T-helper 2 cell (primary cell): ENCODE data around the gene AZIN2.
"Not testable (repeated sequence)": the region's sequence is repeated elsewhere in the genome, so short reads cannot be mapped to it uniquely, and the experiment has no call there.

Source experiments
- DNase-seq, 5 experiments: peaks; one replicate each; pipeline versions ENCODE4 v3.0.0 to v3.0.0-alpha.2; 2012 to 2022

AZIN2 gene

GRCh38 chr1:33096363-33097005 lies 15.5 kb downstream of the AZIN2 start:
- no peak for DNase-seq

- DNase-seq: no peak
These were observed 16.2 kb downstream of the AZIN2 start for GRCh38 chr1:33097137-33097611.

- DNase-seq: peak in 1 of 5 experiments; percentile 34
These were observed 16.8 kb downstream of the AZIN2 start for GRCh38 chr1:33097762-33098161.

- peak in 2 of 5 experiments; percentile 13 to 74 for DNase-seq
These were observed 17.4 kb downstream of the AZIN2 start for GRCh38 chr1:33098371-33098770.

- DNase-seq: peak; percentile 26 to 99 (median 56)
These were observed 18.6 kb downstream of the AZIN2 start for GRCh38 chr1:33099290-33100118.

- not testable (repeated sequence) for DNase-seq
These were observed 19.1 kb downstream of the AZIN2 start for GRCh38 chr1:33100119-33100415.

GRCh38 chr1:33110477-33110876 lies 29.5 kb downstream of the AZIN2 start:
- DNase-seq: no peak

GRCh38 chr1:33111965-33112364 lies 31.0 kb downstream of the AZIN2 start:
- DNase-seq: peak in 1 of 5 experiments; percentile 63

GRCh38 chr1:33117440-33118085 lies 36.6 kb downstream of the AZIN2 start:
- DNase-seq: no peak

GRCh38 chr1:33118274-33118673 lies 37.3 kb downstream of the AZIN2 start:
- DNase-seq: no peak

- DNase-seq: no peak
These were observed 38.1 kb downstream of the AZIN2 start for GRCh38 chr1:33119050-33119449.

GRCh38 chr1:33119532-33120217 lies 38.7 kb downstream of the AZIN2 start:
- no peak for DNase-seq

- DNase-seq: no peak
These were observed 39.7 kb downstream of the AZIN2 start for GRCh38 chr1:33120436-33121231.

GRCh38 chr1:33121728-33122127 lies 40.8 kb downstream of the AZIN2 start:
- no peak for DNase-seq

GRCh38 chr1:33122483-33123178 lies 41.7 kb downstream of the AZIN2 start:
- no peak for DNase-seq

GRCh38 chr1:33123266-33123665 lies 42.3 kb downstream of the AZIN2 start:
- no peak for DNase-seq

GRCh38 chr1:33124647-33125046 lies 43.7 kb downstream of the AZIN2 start:
- DNase-seq: not testable (repeated sequence)

- DNase-seq: no peak
These were observed 45.6 kb downstream of the AZIN2 start for GRCh38 chr1:33126411-33127000.

GRCh38 chr1:33127001-33127823 lies 46.3 kb downstream of the AZIN2 start:
- DNase-seq: peak; percentile 94 to 100 (median 99)

GRCh38 chr1:33128781-33129180 lies 47.8 kb downstream of the AZIN2 start:
- DNase-seq: no peak
